Activated CD4-positive, alpha-beta T cell treated with anti-CD3 and anti-CD28 coated beads, Interleukin-2, amount 10 ng/mL, durations not matched to agents 7 days and 5 days (primary cell): ENCODE measurements around the gene SH2D3C. TPM values are rescaled to one million over a fixed set of nuclear protein-coding genes. Genes with fewer than 3 reads are reported as not detected.
A peak's percentile ranks its signal among the peaks of the same experiment; 100 is the strongest.

ENCODE experiments used
- CTCF ChIA-PET: fragments of 350-600 bp; sonication (Branson Sonifier 250); formaldehyde crosslinking; loops from one replicate; lab custom pipeline; 2021; ENCODE audit warnings: antibody characterized with exemption; lab: Charles Lee
- POLR2A ChIA-PET: fragments of 350-600 bp; sonication (Branson Sonifier 250); formaldehyde crosslinking; loops from one replicate; lab custom pipeline; 2021; ENCODE audit warnings: antibody characterized with exemption; lab: Charles Lee
- DNase-seq: peaks from one replicate; pipeline ENCODE4 v3.0.0-alpha.2; 2020
- H3K27ac Mint-ChIP-seq: one replicate; pipeline ENCODE4 v1.8.0; 2021; ENCODE audit warnings: mild to moderate bottlenecking, moderate library complexity, mixed read lengths
- H3K27me3 Mint-ChIP-seq: one replicate; pipeline ENCODE4 v1.8.0; 2021; ENCODE audit warnings: mixed read lengths
- H3K36me3 Mint-ChIP-seq: one replicate; pipeline ENCODE4 v1.8.0; 2021; ENCODE audit warnings: low read depth, mixed read lengths
- H3K4me1 Mint-ChIP-seq: one replicate; pipeline ENCODE4 v1.8.0; 2021; ENCODE audit warnings: mixed read lengths
- H3K4me3 Mint-ChIP-seq: one replicate; pipeline ENCODE4 v1.8.0; 2021; ENCODE audit warnings: mild to moderate bottlenecking, moderate library complexity, mixed read lengths
- H3K9me3 Mint-ChIP-seq: one replicate; pipeline ENCODE4 v1.8.0; 2021; ENCODE audit warnings: mixed read lengths
- total RNA-seq, 2 experiments: library from RNA; stranded (reverse); gene quantifications; one replicate each; pipeline ENCODE4 v1.2.3, GENCODE V29; 2021

SH2D3C gene
- total RNA-seq = 10 to 100 TPM; 67.9 to 71.4 TPM

DNA sequence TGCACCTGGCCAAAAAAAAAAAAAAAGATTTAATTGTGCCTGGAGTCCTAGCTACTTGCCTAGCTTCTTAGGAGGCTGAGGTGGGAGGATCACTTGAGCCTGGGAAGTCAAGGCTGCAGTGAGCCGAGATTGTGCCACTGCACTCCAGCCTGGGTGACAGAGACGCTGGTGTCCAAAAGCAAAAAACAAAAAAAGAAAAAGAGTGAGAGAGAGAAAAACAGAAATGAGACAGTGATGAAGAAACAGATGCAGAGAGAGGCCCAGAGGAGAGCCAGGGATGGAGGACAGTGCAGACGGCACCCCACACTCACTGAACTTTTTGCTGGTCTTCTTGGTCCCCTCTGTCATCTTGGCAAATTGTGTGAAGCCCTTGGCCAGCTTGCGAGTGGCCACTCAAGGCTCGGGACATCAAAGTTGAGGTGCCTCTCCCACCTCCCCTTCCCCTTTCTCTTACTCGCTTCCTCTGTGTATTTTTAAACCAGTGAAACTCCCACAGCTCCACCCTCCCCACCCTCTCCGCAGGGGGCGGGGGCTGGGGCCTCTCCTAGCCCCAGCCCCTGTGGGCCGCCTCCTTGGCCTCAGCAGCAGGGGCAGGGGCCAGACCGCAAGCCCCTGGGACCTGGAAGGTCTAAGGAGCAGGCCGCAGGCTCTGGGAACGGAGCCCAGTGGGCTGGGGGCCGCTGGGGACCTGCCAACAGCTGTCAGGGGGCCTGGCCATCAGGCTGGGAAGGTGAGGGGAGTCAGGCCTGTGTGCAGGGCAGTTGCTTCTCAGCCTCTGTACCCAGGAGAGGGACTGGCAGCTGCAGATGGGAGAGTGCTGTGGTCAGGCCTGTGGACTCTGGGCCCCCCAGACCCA is at the start of gene SH2D3C:
TSS of gene SH2D3C (minus strand) at position 387 of the 856 bp plus-strand sequence. CDS start at position 348, 39 bp downstream.
- ChIA-PET POLR2A (interaction anchor here (0.6 kb wide), 1 partner anchor 350 kb away, joined by 4 read pairs; no protein-coding TSS in a partner anchor), CTCF (interaction anchor here (0.6 to 3.4 kb wide), 8 partner anchors 11 to 165 kb away, joined by 3 to 25 read pairs (median 4); partner anchors contain the start of genes FPGS and TOR2A)
- H3K27me3 Mint-ChIP-seq = no peaks in the 10 kb centered on the region
- peak within 1 kb of the TSS; percentile 100 for H3K4me3 Mint-ChIP-seq
- H3K36me3 Mint-ChIP-seq = peaks cover 32% of the 10 kb centered on the region
- no peaks in the 10 kb centered on the region for H3K9me3 Mint-ChIP-seq
- peaks cover 64% of the 10 kb centered on the region for H3K4me1 Mint-ChIP-seq
- peak; percentile 60 for DNase-seq
- H3K27ac Mint-ChIP-seq = peak within 1 kb of the TSS; percentile 97

- DNase-seq = no peak
- H3K27me3 Mint-ChIP-seq = no peaks in the 10 kb centered on the region
- no peaks in the 10 kb centered on the region for H3K4me1 Mint-ChIP-seq
- no peak overlapping the region for H3K27ac Mint-ChIP-seq
- POLR2A ChIA-PET = no interaction called here
- CTCF ChIA-PET = interaction anchor here (1.0 kb wide), 1 partner anchor 9 kb away, joined by 4 read pairs; no protein-coding TSS in a partner anchor
- no peaks in the 10 kb centered on the region for H3K9me3 Mint-ChIP-seq
- H3K36me3 Mint-ChIP-seq = peaks cover 3% of the 10 kb centered on the region
- no peak overlapping the region for H3K4me3 Mint-ChIP-seq
These were observed 47.9 kb upstream of the SH2D3C start for GRCh38 chr9:127826253-127826913.

GRCh38 chr9:127825319-127826051 is 47.0 kb upstream of the SH2D3C start:
- no peaks in the 10 kb centered on the region for H3K9me3 Mint-ChIP-seq
- POLR2A ChIA-PET = no interaction called here
- no peaks in the 10 kb centered on the region for H3K27me3 Mint-ChIP-seq
- CTCF ChIA-PET = interaction anchor here (1.0 to 1.1 kb wide), 2 partner anchors 8 to 27 kb away, joined by 4 to 6 read pairs; no protein-coding TSS in a partner anchor
- H3K27ac Mint-ChIP-seq = no peak overlapping the region
- no peak overlapping the region for H3K4me3 Mint-ChIP-seq
- H3K4me1 Mint-ChIP-seq = no peaks in the 10 kb centered on the region
- peaks cover 3% of the 10 kb centered on the region for H3K36me3 Mint-ChIP-seq
- no peak for DNase-seq

DNA sequence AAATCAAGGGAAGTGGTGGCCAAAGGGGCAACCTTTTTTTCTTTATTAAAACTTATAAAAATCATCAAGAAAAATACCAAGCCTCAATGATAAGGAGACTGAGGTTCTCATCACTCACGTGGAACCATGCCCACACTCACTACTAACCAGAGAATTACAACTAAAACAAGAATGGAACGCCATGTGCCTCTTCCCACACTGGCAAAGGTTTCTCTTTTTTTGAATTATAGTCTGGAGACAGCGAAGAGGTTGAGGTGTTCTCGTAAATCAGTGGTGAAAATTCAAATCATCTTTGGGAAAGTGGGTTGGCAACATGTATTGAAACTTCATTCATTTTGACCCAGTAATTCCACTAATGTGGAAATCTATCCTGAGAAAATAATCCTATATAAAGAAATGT is 43.6 kb upstream of the SH2D3C start:
- H3K27ac Mint-ChIP-seq = no peak overlapping the region
- POLR2A ChIA-PET = no interaction called here
- no peaks in the 10 kb centered on the region for H3K9me3 Mint-ChIP-seq
- no peaks in the 10 kb centered on the region for H3K27me3 Mint-ChIP-seq
- no peak overlapping the region for H3K4me3 Mint-ChIP-seq
- H3K4me1 Mint-ChIP-seq = no peaks in the 10 kb centered on the region
- CTCF ChIA-PET = interaction anchor here (0.6 kb wide), 1 partner anchor 23 kb away, joined by 4 read pairs; no protein-coding TSS in a partner anchor
- peaks cover 14% of the 10 kb centered on the region for H3K36me3 Mint-ChIP-seq
- DNase-seq = no peak

- peak overlapping the region; percentile 33 for H3K27ac Mint-ChIP-seq
These were observed 40.1 kb upstream of the SH2D3C start for GRCh38 chr9:127818574-127818973.

DNA sequence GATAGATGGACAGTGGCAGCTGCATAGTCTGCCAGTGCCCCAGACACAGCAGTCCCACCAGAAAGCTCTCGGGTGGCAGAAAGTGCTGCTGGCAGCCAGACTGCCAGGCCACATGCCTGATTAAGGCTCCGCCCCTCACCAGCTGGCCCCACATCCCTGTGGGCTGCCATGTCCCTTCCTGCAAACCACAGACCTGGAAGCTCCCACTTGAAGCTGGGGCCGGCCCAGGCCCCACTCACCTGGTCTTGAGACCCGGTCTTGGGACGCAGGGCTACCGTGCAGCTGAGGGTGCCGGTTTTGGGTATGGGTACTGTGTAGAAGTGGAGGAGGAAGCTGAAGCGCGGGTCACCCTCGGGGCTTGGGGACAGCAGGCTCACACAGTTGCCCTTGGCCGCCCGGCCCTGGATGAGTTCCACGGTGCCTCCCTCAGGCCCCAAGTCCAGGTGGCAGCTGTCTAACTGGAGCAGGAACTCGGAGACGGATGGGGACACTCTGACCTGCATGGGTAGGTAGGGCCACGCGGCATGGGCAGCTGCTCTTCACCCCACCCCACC is 39.5 kb upstream of the SH2D3C start:
- ChIA-PET CTCF (interaction anchor here (0.5 to 1.7 kb wide), 5 partner anchors 8 to 83 kb away, joined by 3 to 5 read pairs (median 4); partner anchors contain the start of gene TOR2A), POLR2A (no interaction called here)
- H3K27ac Mint-ChIP-seq = no peak overlapping the region

More at GRCh38 chr9:127818574-127818973, 40.1 kb upstream of the SH2D3C start:
- Mint-ChIP-seq H3K36me3 (peaks cover 11% of the 10 kb centered on the region), H3K4me1 (no peaks in the 10 kb centered on the region), H3K27me3 (no peaks in the 10 kb centered on the region), H3K4me3 (no peak overlapping the region), H3K9me3 (no peaks in the 10 kb centered on the region)
- no peak for DNase-seq
- CTCF ChIA-PET = interaction anchor here (0.5 kb wide), 1 partner anchor 52 kb away, joined by 3 read pairs; no protein-coding TSS in a partner anchor
- POLR2A ChIA-PET = interaction anchor here (0.7 kb wide), 1 partner anchor 71 kb away, joined by 7 read pairs; no protein-coding TSS in a partner anchor

DNA sequence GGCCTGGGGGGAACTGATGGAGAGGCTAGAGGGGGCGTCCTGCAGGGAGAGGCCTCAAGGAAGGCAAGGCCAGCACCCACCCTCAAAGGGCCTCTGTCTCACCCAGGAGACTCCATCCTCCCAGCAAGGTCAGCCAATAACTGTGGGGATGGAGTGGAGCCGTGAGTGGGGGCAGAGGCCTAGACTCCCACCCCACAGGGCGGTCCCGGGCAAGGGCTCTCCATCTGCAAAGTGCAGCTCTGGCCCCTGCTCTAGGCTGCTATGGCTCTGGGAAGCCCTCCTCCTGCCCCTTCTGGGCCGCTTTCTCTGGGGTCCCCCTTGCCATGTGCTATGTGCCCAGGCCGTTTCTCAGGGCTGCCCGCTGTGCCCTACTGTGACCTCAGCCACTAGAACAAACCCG is 38.3 kb upstream of the SH2D3C start:
- DNase-seq = no peak
- Mint-ChIP-seq H3K4me3 (no peak overlapping the region), H3K9me3 (no peaks in the 10 kb centered on the region), H3K36me3 (peaks cover 11% of the 10 kb centered on the region), H3K4me1 (no peaks in the 10 kb centered on the region), H3K27me3 (no peaks in the 10 kb centered on the region), H3K27ac (no peak overlapping the region)
- ChIA-PET CTCF (interaction anchor here (1.5 to 1.7 kb wide), 2 partner anchors 15 to 82 kb away, joined by 5 read pairs; partner anchors contain the start of gene TOR2A), POLR2A (no interaction called here)

More for the DNA sequence above, 39.5 kb upstream of the SH2D3C start:
- Mint-ChIP-seq H3K4me1 (no peaks in the 10 kb centered on the region), H3K9me3 (no peaks in the 10 kb centered on the region), H3K4me3 (no peak overlapping the region), H3K27me3 (no peaks in the 10 kb centered on the region), H3K36me3 (peaks cover 11% of the 10 kb centered on the region)
- no peak for DNase-seq

DNA sequence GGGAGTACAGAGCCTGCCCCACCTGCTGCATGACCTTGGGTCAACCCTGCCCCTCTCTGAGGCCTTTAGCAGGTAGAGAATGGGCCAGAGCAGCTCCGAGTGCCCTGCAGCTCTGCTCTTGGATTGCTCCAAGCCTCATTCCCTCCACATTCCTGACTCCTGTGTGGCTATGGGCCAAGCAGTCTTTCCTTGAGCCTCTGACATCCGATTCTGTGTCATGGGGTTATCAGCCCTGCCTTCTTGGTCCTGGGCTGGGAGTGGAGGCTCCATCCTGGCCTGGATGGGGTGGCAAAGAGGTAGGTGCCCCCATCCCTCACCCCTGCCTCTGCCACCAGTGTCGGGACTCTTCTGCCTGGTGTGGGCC is 37.9 kb upstream of the SH2D3C start:
- Mint-ChIP-seq H3K27ac (no peak overlapping the region), H3K4me3 (no peak overlapping the region), H3K9me3 (no peaks in the 10 kb centered on the region), H3K27me3 (no peaks in the 10 kb centered on the region), H3K36me3 (peaks cover 11% of the 10 kb centered on the region), H3K4me1 (no peaks in the 10 kb centered on the region)
- POLR2A ChIA-PET = no interaction called here
- CTCF ChIA-PET = no interaction called here
- DNase-seq = no peak

DNA sequence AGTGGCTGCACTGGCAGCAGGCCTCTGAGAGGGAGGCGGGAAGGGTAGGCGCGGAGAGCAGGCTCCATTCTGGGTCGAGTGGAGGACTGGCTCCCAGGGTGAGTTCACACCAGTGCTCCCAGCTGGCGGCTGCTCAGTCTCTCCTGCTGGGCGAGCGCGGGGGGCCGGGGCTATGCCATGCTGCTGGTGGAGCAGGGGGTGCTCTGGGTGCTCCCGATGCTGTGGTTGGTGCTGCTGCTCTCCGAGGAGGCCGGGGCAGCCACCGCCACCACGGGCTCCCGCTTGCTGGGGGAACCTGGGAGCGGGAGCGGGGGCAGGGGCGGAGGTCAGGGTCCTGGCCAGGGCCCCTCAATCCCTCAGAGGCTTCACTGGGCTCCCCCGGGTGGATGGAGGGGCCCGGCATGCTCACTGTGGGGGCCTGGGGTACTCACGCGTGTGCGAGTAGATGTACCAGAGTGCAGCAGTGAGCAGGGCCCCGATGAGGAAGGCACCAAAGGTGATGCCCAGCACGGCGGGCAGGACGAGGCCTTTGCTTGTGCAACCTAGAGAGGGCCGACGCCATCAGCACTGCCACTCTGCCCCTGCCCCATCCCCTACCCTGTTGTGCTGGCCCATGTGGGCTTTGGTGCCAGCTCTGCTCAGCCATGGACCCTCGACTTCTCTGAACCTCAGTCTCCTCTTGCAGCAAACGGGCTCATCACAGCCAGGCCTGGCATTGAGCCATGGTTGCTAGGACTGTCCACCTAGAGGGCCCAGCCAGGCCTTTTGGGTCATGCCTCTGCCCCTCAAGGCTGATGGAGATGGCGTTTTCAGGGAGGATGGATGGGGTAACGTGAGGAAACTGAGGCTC is 37.3 kb upstream of the SH2D3C start:
- Mint-ChIP-seq H3K4me3 (no peak overlapping the region), H3K27me3 (no peaks in the 10 kb centered on the region), H3K4me1 (no peaks in the 10 kb centered on the region), H3K36me3 (peaks cover 12% of the 10 kb centered on the region), H3K9me3 (no peaks in the 10 kb centered on the region), H3K27ac (peak overlapping the region; percentile 25)
- ChIA-PET POLR2A (no interaction called here), CTCF (no interaction called here)
- DNase-seq = no peak

DNA sequence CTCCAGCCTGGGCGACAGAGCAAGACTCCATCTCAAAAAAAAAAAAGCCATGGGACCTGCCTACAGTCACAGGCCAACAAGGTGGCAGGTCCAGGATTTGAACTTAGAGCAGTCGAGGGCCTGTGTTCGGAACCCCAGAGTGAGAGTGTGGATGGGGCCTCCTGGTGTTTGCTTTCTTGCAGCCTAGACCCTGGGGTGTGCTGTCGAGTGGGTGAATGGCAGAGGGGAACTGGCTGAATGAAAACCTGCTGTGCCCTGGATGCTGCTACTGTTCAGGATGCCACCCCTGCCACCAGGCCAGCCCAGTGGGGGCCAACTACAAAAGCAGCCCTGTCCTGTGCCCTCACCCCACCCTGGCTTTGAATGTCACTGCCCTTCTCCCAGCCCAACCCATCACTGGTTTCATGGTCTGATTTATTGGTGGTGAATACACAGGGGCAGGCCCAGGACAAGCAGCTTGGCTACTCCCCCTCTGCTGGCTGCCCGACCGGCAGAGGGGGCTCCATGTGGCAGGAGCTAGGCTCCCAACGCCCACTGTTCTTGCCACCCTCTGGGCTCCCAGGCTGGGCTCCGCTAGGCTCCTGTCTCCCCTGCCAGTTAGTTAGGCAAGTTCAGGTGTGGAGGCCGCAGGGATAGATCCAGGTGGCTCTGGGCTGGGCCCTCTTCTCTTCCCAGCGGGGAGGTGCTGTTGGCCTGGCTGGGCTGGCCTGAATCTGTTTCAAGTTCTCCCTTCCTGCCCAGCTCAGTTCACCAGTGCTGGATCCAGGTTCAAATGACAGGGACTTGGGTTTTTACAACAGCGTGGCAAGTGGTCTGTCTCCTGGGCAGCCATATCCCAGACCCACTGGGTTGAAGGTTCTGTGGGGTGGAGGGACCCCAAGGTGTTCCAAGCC is 36.4 kb upstream of the SH2D3C start:
- ChIA-PET POLR2A (no interaction called here), CTCF (no interaction called here)
- H3K36me3 Mint-ChIP-seq = peaks cover 21% of the 10 kb centered on the region
- no peaks in the 10 kb centered on the region for H3K27me3 Mint-ChIP-seq
- peaks cover 3% of the 10 kb centered on the region for H3K4me1 Mint-ChIP-seq
- H3K27ac Mint-ChIP-seq = peak overlapping the region; percentile 25
- H3K4me3 Mint-ChIP-seq = no peak overlapping the region
- no peak for DNase-seq
- no peaks in the 10 kb centered on the region for H3K9me3 Mint-ChIP-seq
